ENCODE results near the gene RMDN3. TPM values are rescaled to one million over a fixed set of nuclear protein-coding genes. Genes with fewer than 3 reads are reported as not detected.

RMDN3 gene
- total RNA-seq, 2 donors from 2014 or later, result 18.4 to 30.9 TPM

- Mint-ChIP-seq H3K36me3 (ENCODE audit: low read depth) (peaks cover 88% of the 10 kb centered on the region), H3K27me3 (no peaks in the 10 kb centered on the region), H3K4me3 (no peak overlapping the region), H3K27ac (no peak overlapping the region), H3K4me1 (no peaks in the 10 kb centered on the region), H3K9me3 (no peaks in the 10 kb centered on the region)
- ATAC-seq (replicated peaks), result no peak
Measured at GRCh38 chr15:40716165-40716564, 38.9 kb downstream of the RMDN3 start.

GRCh38 chr15:40714144-40714543 is 40.9 kb downstream of the RMDN3 start:
- Mint-ChIP-seq H3K4me1 (peaks cover 5% of the 10 kb centered on the region), H3K27me3 (no peaks in the 10 kb centered on the region), H3K27ac (no peak overlapping the region), H3K9me3 (no peaks in the 10 kb centered on the region), H3K4me3 (no peak overlapping the region), H3K36me3 (ENCODE audit: low read depth) (peaks cover 88% of the 10 kb centered on the region)
- ATAC-seq (replicated peaks), result no peak

GRCh38 chr15:40706121-40706520 is 48.9 kb downstream of the RMDN3 start:
- H3K4me1 Mint-ChIP-seq, result peaks cover 5% of the 10 kb centered on the region
- no peaks in the 10 kb centered on the region for H3K27me3 Mint-ChIP-seq
- ATAC-seq (replicated peaks), result no peak
- peaks cover 99% of the 10 kb centered on the region for H3K36me3 Mint-ChIP-seq (ENCODE audit: low read depth)
- no peak overlapping the region for H3K4me3 Mint-ChIP-seq
- no peak overlapping the region for H3K27ac Mint-ChIP-seq
- H3K9me3 Mint-ChIP-seq, result no peaks in the 10 kb centered on the region

- Mint-ChIP-seq H3K36me3 (ENCODE audit: low read depth) (peaks cover 98% of the 10 kb centered on the region), H3K4me1 (peaks cover 5% of the 10 kb centered on the region), H3K27me3 (no peaks in the 10 kb centered on the region), H3K9me3 (no peaks in the 10 kb centered on the region), H3K27ac (no peak overlapping the region), H3K4me3 (no peak overlapping the region)
- ATAC-seq (replicated peaks), result no peak
Measured at GRCh38 chr15:40702077-40702476, 53.0 kb downstream of the RMDN3 start.

- no peak for ATAC-seq (replicated peaks)
- no peaks in the 10 kb centered on the region for H3K27me3 Mint-ChIP-seq
- peaks cover 15% of the 10 kb centered on the region for H3K4me1 Mint-ChIP-seq
- H3K36me3 Mint-ChIP-seq (ENCODE audit: low read depth), result peaks cover 93% of the 10 kb centered on the region
- peak overlapping the region; percentile 93 for H3K4me3 Mint-ChIP-seq
- no peaks in the 10 kb centered on the region for H3K9me3 Mint-ChIP-seq
- H3K27ac Mint-ChIP-seq, result no peak overlapping the region
Measured at GRCh38 chr15:40697916-40698315, 57.1 kb downstream of the RMDN3 start.

- no peaks in the 10 kb centered on the region for H3K9me3 Mint-ChIP-seq
- H3K4me3 Mint-ChIP-seq, result peak overlapping the region; percentile 93
- H3K4me1 Mint-ChIP-seq, result peaks cover 15% of the 10 kb centered on the region
- H3K27me3 Mint-ChIP-seq, result no peaks in the 10 kb centered on the region
- H3K36me3 Mint-ChIP-seq (ENCODE audit: low read depth), result peaks cover 83% of the 10 kb centered on the region
- H3K27ac Mint-ChIP-seq, result peak overlapping the region; percentile 98
- ATAC-seq (replicated peaks), result no peak
Measured at GRCh38 chr15:40696228-40696627, 58.8 kb downstream of the RMDN3 start.

GRCh38 chr15:40695469-40695890 is 59.6 kb downstream of the RMDN3 start:
- ATAC-seq (replicated peaks), result peak; percentile 32
- peaks cover 15% of the 10 kb centered on the region for H3K4me1 Mint-ChIP-seq
- H3K27me3 Mint-ChIP-seq, result no peaks in the 10 kb centered on the region
- no peaks in the 10 kb centered on the region for H3K9me3 Mint-ChIP-seq
- peak overlapping the region; percentile 98 for H3K27ac Mint-ChIP-seq
- H3K4me3 Mint-ChIP-seq, result peak overlapping the region; percentile 93
- peaks cover 75% of the 10 kb centered on the region for H3K36me3 Mint-ChIP-seq (ENCODE audit: low read depth)

- peak; percentile 97 for ATAC-seq (replicated peaks)
- Mint-ChIP-seq H3K36me3 (ENCODE audit: low read depth) (peaks cover 71% of the 10 kb centered on the region), H3K4me3 (peak within 1 kb of the TSS; percentile 93), H3K27me3 (no peaks in the 10 kb centered on the region), H3K9me3 (no peaks in the 10 kb centered on the region), H3K27ac (peak within 1 kb of the TSS; percentile 98), H3K4me1 (peaks cover 15% of the 10 kb centered on the region)
Measured at GRCh38 chr15:40694688-40695468, 60.2 kb downstream of the RMDN3 start, which contains the start of gene RAD51. Gene RAD51 (plus strand): TSS chr15:40695174. CDS start chr15:40698759, 3,585 bp downstream.

- Mint-ChIP-seq H3K27me3 (no peaks in the 10 kb centered on the region), H3K27ac (peak overlapping the region; percentile 98), H3K4me3 (peak overlapping the region; percentile 93), H3K36me3 (ENCODE audit: low read depth) (peaks cover 69% of the 10 kb centered on the region), H3K4me1 (peaks cover 21% of the 10 kb centered on the region), H3K9me3 (no peaks in the 10 kb centered on the region)
- no peak for ATAC-seq (replicated peaks)
Measured at GRCh38 chr15:40693904-40694687, 61.0 kb downstream of the RMDN3 start.

- H3K27ac Mint-ChIP-seq, result no peak overlapping the region
- H3K4me3 Mint-ChIP-seq, result no peak overlapping the region
- no peaks in the 10 kb centered on the region for H3K27me3 Mint-ChIP-seq
- peaks cover 46% of the 10 kb centered on the region for H3K36me3 Mint-ChIP-seq (ENCODE audit: low read depth)
- H3K9me3 Mint-ChIP-seq, result no peaks in the 10 kb centered on the region
- H3K4me1 Mint-ChIP-seq, result peaks cover 15% of the 10 kb centered on the region
- ATAC-seq (replicated peaks), result no peak
Measured at GRCh38 chr15:40691737-40692136, 63.3 kb downstream of the RMDN3 start.

GRCh38 chr15:40688932-40689799 is 65.9 kb downstream of the RMDN3 start:
- Mint-ChIP-seq H3K27me3 (no peaks in the 10 kb centered on the region), H3K9me3 (no peaks in the 10 kb centered on the region), H3K36me3 (ENCODE audit: low read depth) (peaks cover 20% of the 10 kb centered on the region), H3K4me3 (no peak overlapping the region), H3K27ac (peak overlapping the region; percentile 8), H3K4me1 (peaks cover 11% of the 10 kb centered on the region)
- no peak for ATAC-seq (replicated peaks)
